GM21528 (cell line): ENCODE measurements around the gene ACO2.
"Not testable (repeated sequence)": the region's sequence is repeated elsewhere in the genome, so short reads cannot be mapped to it uniquely, and the experiment has no call there.

Source experiments
- ATAC-seq: cut with Tn5 transposase; IDR thresholded peaks from one replicate; pipeline ENCODE4 v1.9.1; 2021; ENCODE audit warnings: mild to moderate bottlenecking, moderate library complexity; ENCODE audit not compliant: unreplicated experiment, low FRiP score

ACO2 gene

DNA sequence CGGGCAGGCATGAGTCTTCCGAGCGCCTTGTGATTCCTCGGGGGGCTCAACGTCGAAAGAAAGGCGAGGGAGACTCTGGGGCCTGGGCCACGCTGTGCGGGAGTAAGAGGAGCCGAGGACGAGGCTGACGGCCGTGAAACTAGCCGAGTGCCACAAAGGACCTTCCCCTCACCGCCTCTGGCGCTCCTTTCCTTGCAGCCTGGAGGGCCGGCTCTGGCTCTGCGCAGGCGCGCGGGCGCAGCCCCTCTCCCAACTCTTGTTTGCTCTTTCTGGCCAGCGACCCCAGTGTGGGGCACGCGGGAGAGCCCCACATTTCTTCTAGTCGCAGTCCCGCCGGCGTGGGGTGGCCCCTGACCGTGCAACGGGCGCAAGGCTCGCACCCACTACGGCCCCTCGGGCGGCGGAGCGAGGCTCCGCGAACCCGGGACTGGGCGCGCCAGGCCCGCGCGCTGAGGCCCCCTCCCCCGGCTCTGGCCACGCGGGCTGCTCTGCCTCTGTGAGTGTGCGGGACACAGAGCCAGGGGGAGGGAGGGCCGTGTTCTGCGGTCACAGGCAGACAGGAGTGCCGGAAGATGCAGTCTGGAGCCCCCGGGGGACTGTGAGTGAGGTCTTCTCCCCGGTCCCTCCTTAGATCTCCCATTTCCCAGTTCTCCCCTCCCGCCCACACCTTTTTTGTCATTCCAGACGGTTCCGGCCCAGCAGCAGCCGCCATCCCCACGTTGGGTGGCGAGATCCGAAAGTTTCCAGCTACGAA is 21.3 kb upstream of the ACO2 start:
- ATAC-seq = no peak

DNA sequence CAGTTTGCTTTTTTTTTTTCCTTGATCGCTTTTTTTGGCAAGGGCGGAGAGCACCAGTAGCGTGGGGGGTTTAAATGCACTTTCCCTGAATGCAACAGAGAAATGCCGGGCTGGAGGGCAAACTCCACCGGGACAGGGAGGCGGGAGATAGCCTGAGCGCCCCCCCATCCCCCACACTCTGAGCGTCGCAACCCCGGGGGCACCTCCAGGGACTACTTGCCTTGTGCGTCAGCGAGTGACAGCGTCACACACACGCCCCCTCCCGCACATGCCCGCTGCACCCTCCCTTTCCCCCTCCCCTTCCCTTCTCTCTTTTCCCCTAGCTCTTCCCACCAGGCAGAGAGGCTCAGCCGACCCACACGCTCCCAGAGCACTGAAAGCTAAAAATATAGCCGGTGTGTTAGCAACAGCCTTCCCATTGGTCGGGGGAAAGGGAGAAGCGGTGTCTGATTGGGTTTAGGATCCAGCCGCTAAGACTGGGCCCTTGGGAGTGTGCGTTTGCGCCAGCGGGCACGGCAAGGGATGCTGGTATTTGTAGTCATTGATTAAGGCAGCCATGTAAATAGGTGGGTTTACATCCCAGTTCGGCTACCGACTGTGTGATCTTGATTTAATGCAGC is 20.6 kb upstream of the ACO2 start:
- ATAC-seq = peak; percentile 49

DNA sequence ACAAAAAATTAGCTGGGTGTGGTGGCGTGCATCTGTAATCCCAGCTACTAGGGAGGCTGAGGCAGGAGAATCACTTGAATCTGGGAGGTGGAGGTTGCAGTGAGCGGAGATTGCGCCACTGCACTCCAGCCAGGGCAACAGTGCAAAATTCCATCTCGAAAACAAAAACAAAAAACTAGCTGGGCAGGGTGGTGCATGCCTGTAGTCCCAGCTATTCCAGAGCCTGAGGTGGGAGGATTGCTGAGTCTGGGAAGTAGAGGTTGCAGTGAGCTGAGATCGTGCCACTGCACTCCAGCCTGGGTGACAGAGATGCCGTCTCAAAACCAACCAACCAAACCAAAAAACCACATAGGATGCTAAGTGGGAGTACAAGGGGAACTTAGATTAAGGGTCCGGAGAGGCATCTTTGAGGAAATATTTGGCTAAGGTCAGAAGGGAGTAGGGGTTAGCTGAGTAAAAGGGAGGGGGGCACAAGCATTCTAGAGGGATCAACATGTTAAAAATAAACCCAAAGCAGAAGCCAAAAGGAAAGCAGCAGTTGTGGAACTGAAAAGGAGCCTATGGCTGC is 10.7 kb upstream of the ACO2 start:
- no peak for ATAC-seq

DNA sequence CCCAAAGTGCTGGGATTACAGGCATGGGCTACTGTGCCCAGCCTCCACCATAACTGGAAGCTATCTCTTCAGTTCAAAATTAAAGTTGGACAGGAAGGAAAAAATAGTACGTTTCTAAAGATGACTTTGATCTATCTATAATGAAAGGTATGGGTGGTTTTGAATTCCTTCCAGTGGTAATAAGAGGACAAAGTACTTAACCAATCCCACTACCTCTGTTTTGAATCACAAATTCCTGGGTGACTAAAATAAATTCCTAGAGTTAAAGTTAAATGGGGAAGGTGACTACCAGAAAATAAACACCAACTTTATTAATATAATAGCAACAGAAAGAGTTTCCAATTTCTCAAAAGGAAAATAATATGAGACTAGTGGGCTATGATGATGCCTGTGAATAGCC is 9.5 kb upstream of the ACO2 start:
- no peak for ATAC-seq

DNA sequence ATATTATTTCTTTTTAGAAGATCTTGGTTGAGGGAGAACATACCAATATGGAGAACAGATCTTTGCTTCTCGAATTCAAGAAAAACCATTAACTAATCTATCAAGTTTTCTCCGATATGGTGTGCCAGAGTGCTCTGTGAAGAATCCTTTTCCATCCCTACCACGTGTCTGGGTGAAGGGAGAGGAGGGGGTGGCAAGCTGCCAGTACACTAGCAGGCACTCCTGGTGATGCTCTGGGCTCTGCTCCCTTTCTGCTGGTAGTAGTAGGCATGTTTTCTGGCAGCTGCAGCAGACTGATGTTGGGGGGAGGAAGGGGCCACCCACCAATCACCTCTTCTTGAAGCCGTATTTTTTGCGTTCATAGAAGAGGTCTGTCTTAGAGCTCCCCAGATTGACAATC is 8.8 kb upstream of the ACO2 start:
- ATAC-seq = not testable (repeated sequence)

DNA sequence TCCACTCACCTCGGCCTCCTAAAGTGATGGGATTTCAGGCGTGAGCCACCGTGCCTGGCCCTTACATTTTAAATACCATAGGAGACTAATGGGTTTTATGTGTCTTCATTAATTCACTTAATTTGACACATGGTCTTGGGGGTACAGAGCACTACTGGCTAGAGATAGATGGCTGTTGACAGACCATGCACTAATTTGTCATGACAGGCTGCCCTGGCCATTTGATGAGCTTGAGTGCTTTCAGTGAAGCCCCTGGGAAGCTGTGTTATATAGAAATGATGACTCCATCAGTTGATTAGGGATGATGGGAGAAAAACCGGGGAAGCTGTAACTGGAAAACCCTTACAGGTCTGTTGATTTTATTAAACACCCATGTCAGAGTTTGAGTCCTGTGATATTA is 7.0 kb upstream of the ACO2 start:
- no peak for ATAC-seq

DNA sequence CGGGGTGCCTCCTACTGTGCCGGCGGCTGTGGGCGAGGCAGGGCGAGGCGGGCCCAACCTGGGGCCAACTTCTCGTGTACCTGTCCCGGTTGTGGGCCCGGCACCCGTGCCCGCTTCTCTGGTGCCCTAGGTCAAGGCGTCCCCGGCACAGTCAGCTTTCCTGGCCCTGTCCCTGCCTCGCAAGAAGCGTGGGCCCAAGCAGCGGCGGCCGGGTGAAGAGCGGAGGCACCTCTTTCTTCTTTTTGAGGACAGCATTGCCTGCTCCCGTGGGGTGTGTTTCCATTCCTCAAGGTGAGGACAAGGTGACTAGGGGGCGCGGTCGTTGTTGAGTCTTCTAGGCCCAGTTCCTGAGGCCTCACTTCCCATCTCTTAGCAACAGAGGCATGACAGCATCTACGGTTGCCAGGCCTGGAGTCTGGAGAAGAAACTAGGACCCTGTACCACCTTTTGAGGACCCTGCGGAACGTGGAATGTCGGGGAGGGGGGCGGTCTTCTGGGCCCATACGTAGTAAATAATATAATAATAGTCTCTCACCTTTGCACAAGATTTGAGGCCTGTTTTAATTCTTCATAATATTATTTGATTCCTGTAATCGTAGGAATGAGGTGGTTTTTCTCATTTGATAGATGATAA is 418 bp downstream of the ACO2 start:
- ATAC-seq = peak; percentile 24

DNA sequence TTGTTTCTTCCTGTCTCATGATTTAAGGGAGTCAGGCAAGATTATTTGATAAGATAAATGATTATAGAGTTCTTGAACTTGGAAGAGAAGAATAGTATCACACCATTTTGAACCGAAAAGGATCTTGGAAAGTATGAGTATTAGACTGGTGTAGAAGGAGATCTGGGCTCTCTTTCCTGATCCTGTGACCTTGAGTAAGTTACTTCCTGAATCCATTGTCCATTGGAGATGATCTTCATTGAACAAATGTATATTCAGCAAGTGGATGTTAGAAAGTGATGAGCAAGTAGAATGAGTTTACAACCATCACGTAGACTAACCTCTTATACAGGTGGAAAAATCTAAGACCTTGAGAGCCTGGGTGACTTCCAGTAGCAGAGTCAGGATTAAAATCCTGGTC is 2.0 kb downstream of the ACO2 start:
- ATAC-seq = no peak

DNA sequence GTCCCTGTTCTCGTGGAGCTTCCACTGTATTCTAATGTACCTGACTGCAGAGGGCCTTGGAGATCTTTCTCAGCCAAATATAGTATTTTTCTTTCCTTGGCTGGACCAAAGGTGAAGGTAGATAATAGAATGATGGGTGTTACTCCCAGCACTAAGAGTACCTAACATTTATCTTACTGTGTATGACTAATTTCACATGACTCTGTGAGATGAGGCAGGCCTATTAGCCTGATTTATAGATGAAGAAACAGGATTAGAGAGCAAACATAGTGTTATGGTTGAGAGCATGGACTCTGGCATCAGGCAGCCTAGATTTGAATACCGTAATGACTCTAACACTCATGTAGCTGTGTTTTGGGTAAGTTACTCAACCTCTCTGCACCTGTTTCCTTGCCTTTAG is 2.7 kb downstream of the ACO2 start:
- no peak for ATAC-seq

DNA sequence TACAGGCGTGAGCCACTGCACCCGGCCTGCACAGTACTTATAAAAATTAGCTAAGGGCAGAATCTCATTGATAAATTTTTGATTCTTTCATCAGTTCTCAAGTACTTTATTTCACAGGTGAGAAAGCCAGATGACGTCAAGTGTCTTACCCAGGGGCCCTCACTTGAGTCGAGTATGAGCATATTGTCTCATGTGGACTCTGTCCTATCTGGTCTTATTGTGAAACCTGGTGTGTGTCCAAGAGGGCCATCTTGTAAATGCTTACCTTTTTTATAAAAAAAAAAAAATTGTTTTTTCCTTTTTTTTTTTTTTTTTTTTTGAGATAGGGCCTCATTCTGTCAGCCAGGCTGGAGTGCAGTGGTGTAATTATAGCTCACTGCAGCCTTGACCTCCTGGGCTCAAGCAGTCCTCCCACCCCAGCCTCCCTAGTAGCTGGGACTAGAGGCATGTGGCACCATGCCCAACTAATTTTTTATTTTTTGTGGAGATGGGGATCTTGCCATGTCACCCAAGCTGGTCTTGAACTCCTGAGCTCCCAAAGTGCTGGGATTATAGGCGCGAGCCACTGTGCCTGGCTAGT is 6.0 kb downstream of the ACO2 start:
- ATAC-seq = no peak

DNA sequence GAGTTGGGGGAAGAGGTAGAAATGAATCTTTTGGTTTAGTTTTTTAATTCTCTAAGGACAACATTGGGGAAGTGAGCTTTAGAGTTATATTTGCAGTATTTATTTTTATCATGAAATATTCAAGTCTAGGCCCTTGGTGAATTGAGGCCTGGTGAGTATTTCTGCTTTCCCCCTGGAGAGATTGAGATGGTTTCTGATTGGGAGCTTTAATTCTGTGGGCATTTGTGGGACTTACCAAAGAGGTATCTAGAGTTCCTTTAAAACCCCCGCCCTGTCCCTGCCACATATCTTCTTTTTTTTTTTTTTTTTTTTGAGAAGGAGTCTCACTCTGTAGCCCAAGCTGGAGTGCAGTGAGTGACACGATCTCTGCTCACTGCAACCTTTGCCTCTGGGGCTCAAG is 9.6 kb downstream of the ACO2 start:
- ATAC-seq = no peak

DNA sequence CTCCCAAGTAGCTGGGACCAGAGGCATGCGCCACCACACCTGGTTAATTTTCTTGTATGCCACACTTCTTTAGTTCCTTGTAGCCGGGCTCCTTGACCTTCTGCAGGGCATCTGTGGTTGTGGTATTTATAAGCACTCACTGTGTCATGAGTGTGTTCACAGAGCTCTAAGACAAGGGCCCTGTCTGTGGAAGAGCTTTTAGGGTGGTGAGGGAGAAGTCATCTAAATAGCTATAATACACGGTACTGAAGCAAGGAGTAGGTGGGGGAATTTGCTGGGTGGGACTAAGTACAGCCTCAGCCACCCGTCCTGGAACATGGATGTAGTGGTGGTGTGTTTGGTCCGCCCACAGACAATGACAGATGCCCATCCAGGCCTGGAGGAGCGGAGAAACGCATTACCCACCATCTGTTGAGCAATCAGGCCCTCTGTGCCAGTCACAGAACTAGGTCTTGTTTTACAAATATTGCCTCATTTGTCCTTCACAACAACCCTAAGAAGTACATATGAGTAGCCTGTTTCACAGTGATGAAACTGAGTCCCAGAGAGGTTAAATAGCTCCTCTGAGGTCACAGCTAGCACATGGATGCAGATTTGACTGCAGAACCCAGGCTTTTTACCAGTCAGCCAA is 10.1 kb downstream of the ACO2 start:
- no peak for ATAC-seq

DNA sequence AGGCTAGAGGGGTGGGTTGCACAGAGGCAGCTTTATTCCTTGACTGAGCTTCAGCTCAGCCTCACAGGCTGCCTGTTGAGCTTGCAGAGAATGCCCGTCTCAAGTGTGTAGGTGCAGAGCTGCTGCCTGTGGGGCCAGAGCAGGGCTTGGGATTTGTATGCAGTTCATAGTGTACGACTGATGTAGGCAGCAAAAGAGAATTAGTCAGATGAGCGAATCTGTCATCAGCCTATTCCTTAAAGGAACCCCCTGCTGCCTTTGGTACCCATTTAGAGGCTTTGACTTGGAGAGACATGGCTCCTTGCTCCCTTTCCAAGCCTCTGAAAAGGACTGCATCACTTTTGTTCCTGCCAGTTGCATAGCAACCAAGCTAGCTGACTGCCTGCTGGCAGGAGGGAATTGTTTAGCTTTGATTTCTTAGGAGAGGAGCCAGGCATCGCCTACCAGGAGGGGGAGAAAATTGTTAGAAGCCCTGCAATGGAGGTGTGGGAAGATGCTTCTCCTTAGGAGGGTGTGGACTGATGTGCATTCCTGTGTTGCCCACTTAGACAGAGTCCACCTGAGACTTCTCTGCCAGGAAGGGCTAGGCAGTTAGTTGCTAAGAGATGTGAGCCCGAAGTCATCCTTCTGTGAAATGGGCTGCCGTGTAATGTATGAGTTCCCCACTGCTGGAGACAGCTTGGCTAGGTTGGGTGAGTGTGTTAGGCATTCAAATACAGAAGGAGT is 10.9 kb downstream of the ACO2 start:
- no peak for ATAC-seq

DNA sequence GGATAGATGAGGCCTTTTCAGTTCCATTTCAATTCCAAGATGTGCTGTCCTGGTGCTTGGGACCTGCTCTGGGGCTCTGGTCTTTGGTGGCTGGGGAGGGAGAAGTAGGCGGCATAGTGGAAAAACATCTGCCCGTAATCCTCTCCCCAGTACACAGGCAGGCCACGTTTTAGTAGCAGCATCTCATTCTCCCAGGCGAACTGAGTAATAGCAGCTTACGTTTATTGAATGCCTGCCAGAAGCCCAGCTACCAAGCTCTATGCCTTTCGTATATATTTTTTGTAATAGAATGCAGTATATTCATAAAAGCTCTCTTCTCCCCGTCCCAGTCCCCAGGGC is 11.4 kb downstream of the ACO2 start:
- no peak for ATAC-seq

DNA sequence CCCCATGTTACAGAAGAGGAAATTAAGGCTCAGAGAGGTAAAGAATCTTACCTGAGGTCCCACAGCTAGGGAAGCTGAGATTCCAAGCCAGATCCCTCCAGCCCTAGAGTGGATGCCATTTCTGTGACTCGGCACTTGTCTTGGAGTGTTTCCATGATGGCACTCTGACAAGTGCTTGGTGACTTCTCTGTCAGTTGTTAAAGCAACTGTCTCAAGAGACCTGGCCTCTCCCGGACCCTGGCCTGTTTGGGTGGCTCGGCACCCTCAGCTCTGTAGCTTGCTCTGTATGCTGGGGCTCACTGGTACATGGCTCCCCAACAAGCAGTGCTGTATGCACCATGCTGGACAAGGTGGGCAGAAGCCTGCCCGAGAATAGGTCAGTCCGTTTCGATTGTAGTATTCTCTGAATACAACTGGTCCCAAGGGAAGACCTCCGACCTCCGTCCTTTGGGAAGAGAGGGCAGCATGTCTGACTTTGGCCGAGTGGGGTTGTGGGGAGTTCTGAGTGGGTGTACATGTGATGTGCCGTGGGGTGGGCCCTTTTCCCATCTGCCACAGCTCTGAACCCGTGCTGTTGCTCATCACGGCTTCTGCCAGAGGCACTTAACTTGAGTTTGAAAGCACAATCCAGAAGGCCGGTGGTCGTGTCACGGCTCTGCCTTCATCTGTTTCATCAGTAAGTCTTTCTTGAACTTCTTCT is 12.4 kb downstream of the ACO2 start:
- no peak for ATAC-seq

DNA sequence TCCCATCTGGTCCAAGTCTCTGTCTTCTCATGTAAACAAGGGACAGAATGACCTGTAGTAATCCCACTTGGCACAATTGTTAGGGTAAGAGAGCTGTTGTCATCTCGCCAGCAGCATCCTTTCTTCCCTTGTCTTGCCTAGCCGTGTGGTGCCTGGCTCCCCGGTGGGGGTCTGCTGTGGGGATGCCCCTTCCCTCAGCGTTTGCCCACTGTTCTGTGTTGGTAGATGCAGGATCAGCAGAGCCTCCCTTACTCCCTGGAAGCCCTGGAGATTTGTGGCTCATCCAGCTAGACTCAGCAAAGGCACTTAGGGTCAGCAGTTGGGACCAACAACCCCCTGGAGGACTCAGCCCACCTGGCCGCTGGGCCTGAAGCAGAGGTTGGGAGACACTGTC is 13.0 kb downstream of the ACO2 start:
- no peak for ATAC-seq

DNA sequence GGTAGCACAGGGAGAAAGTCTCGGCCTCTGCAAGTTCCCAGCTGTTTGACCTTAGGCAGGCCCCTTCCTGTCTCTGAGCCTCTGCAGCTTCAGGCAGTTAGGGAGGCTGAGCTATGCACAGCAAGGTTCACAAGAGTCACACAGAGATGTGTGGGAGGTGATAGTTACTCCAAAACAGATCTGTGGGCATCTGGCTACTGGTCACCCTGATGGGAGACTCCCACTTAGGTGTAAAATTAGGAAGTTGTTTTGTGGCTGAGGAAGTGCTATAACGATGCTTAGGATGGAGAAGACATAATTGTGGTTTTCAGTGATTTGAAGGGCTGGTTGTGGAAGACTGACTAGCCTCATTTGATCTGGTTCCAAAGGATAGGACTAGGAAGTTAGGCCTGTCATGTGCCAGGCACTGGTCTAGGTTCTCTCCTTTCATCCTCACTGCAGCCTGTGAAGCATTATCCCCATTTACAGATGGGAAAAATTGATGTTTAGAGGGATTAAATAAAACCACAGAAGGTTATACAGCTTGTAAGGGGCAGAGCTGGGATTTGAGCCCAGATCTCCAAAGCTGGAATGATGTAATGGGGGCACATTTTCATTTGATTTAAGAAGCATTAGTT is 13.5 kb downstream of the ACO2 start:
- no peak for ATAC-seq

DNA sequence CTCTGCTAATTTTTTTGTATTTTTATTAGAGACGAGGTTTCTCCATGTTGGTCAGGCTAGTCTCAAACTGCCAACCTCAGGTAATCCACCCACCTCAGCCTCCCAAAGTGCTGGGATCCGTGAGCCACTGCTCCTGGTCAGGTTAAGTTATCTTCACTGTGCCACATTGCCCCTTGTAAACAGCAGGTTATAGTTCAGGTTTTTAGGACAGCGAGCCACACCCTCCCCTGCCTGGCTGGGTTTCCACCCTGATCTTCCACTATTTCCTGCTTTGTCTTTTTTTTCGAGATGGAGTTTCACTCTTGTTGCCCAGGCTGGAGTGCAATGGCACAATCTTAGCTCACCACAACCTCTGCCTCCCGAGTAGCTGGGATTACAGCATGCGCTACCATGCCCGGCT is 16.1 kb downstream of the ACO2 start:
- no peak for ATAC-seq
